H54 (cell line): ENCODE data around the gene RASGRP2.

Experiments
- DNase-seq: peaks from one replicate; pipeline ENCODE4 v3.0.0; 2011; ENCODE audit warnings: low spot score, mixed read lengths; ENCODE audit not compliant: insufficient read length
- FAIRE-seq: peaks from 3 replicates; lab custom pipeline; 2011; peaks lifted over from hg19 to GRCh38; lab: Jason Lieb, UNC
- POLR2A ChIP-seq: IDR thresholded peaks from 2 replicates; pipeline ENCODE4 v1.6.1; 2011; ENCODE audit warnings: low read depth, mild to moderate bottlenecking, low read length

Gene RASGRP2

GRCh38 chr11:64685536-64685935 is 58.4 kb downstream of the RASGRP2 start:
- FAIRE-seq (no peak), DNase-seq (no peak)
- no peak for TF ChIP-seq POLR2A

GRCh38 chr11:64684357-64684756 is 59.6 kb downstream of the RASGRP2 start:
- FAIRE-seq (no peak), DNase-seq (no peak)
- TF ChIP-seq POLR2A = no peak

- no peak for DNase-seq
- no peak for FAIRE-seq
- TF ChIP-seq POLR2A = no peak
Measured at GRCh38 chr11:64681171-64681570, 62.8 kb downstream of the RASGRP2 start.

- no peak for FAIRE-seq
Measured at GRCh38 chr11:64679846-64680245, 64.1 kb downstream of the RASGRP2 start.

GRCh38 chr11:64677441-64678023 is 66.4 kb downstream of the RASGRP2 start:
- FAIRE-seq = no peak
- DNase-seq = no peak
- no peak for TF ChIP-seq POLR2A

More at GRCh38 chr11:64679846-64680245, 64.1 kb downstream of the RASGRP2 start:
- TF ChIP-seq POLR2A = no peak
- DNase-seq = no peak
